ENCODE results near the gene HSPBP1. TPM values are rescaled to one million over a fixed set of nuclear protein-coding genes. Genes with fewer than 3 reads are reported as not detected.
A peak's percentile ranks its signal among the peaks of the same experiment; 100 is the strongest.

Gene HSPBP1
- total and polyA plus RNA-seq, 2 of the 13 experiments (the other 11 are each of a cell fraction or from before 2014, with no cell fraction given), result 22.3 to 33.7 TPM

DNA sequence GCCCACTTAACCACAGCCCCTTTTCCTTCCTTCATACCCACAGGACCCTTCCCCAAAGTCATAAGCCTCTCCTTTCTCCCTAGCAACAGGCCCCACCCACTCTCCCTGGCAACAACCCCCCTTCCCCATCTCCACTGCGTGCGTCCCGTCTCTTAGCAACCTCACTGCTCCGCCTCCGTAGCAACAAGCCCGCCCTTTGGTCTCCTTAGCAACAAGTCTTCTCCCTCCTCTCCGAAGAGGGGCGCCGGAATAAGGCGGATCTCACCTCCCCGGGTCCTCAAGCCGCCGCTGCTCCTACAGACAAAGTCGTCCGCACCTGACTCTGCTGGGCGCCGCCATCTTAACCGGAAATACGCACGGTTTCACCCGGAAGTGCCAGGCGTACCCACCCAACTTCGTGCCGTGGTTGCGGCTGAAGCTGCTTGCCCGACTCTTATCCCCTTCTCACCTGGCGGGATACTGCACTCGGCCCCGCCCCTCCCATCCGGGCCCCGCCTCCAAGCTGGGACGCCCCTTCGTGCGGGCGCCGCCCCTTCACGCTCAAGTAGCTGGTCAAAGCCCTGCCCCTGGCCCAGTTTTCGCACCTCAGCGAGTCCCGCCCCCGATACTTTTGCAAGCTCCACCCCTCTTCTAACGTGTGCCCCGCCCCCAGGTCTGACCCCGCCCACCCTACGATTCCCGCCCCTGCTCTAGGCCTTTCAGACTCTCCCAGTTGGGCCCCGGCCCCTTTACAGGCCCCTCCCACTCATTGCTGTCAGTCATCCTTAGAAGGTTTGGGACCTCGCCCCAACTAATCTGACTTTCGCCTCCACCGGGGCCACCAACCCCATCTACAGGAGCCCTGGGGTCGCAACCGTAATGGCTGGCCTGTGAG, at the start of gene HSPBP1 (continued):
- TF ChIP-seq, protein P1, sequence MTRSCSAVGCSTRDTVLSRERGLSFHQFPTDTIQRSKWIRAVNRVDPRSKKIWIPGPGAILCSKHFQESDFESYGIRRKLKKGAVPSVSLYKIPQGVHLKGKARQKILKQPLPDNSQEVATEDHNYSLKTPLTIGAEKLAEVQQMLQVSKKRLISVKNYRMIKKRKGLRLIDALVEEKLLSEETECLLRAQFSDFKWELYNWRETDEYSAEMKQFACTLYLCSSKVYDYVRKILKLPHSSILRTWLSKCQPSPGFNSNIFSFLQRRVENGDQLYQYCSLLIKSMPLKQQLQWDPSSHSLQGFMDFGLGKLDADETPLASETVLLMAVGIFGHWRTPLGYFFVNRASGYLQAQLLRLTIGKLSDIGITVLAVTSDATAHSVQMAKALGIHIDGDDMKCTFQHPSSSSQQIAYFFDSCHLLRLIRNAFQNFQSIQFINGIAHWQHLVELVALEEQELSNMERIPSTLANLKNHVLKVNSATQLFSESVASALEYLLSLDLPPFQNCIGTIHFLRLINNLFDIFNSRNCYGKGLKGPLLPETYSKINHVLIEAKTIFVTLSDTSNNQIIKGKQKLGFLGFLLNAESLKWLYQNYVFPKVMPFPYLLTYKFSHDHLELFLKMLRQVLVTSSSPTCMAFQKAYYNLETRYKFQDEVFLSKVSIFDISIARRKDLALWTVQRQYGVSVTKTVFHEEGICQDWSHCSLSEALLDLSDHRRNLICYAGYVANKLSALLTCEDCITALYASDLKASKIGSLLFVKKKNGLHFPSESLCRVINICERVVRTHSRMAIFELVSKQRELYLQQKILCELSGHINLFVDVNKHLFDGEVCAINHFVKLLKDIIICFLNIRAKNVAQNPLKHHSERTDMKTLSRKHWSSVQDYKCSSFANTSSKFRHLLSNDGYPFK (CRISPR knock-in tag; IDR thresholded peaks at IDR 0.05; ENCODE audit: borderline replicate concordance), result peak; percentile 93
- TF ChIP-seq ZNF709 (CRISPR knock-in tag; IDR thresholded peaks at IDR 0.05), result no peak
- TF ChIP-seq, protein P2, sequence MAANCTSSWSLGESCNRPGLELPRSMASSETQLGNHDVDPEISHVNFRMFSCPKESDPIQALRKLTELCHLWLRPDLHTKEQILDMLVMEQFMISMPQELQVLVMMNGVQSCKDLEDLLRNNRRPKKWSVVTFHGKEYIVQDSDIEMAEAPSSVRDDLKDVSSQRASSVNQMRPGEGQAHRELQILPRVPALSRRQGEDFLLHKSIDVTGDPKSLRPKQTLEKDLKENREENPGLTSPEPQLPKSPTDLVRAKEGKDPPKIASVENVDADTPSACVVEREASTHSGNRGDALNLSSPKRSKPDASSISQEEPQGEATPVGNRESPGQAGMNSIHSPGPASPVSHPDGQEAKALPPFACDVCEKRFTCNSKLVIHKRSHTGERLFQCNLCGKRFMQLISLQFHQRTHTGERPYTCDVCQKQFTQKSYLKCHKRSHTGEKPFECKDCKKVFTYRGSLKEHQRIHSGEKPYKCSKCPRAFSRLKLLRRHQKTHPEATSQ (CRISPR knock-in tag; IDR thresholded peaks at IDR 0.05; ENCODE audit: borderline replicate concordance), result no peak
- TF ChIP-seq, protein P3, sequence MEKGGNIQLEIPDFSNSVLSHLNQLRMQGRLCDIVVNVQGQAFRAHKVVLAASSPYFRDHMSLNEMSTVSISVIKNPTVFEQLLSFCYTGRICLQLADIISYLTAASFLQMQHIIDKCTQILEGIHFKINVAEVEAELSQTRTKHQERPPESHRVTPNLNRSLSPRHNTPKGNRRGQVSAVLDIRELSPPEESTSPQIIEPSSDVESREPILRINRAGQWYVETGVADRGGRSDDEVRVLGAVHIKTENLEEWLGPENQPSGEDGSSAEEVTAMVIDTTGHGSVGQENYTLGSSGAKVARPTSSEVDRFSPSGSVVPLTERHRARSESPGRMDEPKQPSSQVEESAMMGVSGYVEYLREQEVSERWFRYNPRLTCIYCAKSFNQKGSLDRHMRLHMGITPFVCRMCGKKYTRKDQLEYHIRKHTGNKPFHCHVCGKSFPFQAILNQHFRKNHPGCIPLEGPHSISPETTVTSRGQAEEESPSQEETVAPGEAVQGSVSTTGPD (CRISPR knock-in tag; IDR thresholded peaks at IDR 0.05), result no peak
- TF ChIP-seq, protein P4, sequence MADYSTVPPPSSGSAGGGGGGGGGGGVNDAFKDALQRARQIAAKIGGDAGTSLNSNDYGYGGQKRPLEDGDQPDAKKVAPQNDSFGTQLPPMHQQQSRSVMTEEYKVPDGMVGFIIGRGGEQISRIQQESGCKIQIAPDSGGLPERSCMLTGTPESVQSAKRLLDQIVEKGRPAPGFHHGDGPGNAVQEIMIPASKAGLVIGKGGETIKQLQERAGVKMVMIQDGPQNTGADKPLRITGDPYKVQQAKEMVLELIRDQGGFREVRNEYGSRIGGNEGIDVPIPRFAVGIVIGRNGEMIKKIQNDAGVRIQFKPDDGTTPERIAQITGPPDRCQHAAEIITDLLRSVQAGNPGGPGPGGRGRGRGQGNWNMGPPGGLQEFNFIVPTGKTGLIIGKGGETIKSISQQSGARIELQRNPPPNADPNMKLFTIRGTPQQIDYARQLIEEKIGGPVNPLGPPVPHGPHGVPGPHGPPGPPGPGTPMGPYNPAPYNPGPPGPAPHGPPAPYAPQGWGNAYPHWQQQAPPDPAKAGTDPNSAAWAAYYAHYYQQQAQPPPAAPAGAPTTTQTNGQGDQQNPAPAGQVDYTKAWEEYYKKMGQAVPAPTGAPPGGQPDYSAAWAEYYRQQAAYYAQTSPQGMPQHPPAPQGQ (CRISPR knock-in tag; IDR thresholded peaks at IDR 0.05; ENCODE audit: borderline replicate concordance), result no peak
- TF ChIP-seq KLF13 (CRISPR knock-in tag; IDR thresholded peaks at IDR 0.05), result no peak
- TF ChIP-seq MLLT10 (CRISPR knock-in tag; IDR thresholded peaks at IDR 0.05), result no peak
- TF ChIP-seq ZNF12 (CRISPR knock-in tag; IDR thresholded peaks at IDR 0.05), result peak; percentile 27; the same call in 1 of the 2 replicates
- no peak for TF ChIP-seq SRSF4 (IDR thresholded peaks at IDR 0.05; ENCODE audit: low read depth, low read length, poor library complexity, severe bottlenecking)
- TF ChIP-seq, protein P5, sequence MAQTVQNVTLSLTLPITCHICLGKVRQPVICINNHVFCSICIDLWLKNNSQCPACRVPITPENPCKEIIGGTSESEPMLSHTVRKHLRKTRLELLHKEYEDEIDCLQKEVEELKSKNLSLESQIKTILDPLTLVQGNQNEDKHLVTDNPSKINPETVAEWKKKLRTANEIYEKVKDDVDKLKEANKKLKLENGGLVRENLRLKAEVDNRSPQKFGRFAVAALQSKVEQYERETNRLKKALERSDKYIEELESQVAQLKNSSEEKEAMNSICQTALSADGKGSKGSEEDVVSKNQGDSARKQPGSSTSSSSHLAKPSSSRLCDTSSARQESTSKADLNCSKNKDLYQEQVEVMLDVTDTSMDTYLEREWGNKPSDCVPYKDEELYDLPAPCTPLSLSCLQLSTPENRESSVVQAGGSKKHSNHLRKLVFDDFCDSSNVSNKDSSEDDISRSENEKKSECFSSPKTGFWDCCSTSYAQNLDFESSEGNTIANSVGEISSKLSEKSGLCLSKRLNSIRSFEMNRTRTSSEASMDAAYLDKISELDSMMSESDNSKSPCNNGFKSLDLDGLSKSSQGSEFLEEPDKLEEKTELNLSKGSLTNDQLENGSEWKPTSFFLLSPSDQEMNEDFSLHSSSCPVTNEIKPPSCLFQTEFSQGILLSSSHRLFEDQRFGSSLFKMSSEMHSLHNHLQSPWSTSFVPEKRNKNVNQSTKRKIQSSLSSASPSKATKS (CRISPR knock-in tag; IDR thresholded peaks at IDR 0.05), result no peak
- TF ChIP-seq, protein P6, sequence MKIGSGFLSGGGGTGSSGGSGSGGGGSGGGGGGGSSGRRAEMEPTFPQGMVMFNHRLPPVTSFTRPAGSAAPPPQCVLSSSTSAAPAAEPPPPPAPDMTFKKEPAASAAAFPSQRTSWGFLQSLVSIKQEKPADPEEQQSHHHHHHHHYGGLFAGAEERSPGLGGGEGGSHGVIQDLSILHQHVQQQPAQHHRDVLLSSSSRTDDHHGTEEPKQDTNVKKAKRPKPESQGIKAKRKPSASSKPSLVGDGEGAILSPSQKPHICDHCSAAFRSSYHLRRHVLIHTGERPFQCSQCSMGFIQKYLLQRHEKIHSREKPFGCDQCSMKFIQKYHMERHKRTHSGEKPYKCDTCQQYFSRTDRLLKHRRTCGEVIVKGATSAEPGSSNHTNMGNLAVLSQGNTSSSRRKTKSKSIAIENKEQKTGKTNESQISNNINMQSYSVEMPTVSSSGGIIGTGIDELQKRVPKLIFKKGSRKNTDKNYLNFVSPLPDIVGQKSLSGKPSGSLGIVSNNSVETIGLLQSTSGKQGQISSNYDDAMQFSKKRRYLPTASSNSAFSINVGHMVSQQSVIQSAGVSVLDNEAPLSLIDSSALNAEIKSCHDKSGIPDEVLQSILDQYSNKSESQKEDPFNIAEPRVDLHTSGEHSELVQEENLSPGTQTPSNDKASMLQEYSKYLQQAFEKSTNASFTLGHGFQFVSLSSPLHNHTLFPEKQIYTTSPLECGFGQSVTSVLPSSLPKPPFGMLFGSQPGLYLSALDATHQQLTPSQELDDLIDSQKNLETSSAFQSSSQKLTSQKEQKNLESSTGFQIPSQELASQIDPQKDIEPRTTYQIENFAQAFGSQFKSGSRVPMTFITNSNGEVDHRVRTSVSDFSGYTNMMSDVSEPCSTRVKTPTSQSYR (CRISPR knock-in tag; IDR thresholded peaks at IDR 0.05; ENCODE audit: borderline replicate concordance), result peak; percentile 14; the same call in 1 of the 2 replicates
- TF ChIP-seq, protein P7, sequence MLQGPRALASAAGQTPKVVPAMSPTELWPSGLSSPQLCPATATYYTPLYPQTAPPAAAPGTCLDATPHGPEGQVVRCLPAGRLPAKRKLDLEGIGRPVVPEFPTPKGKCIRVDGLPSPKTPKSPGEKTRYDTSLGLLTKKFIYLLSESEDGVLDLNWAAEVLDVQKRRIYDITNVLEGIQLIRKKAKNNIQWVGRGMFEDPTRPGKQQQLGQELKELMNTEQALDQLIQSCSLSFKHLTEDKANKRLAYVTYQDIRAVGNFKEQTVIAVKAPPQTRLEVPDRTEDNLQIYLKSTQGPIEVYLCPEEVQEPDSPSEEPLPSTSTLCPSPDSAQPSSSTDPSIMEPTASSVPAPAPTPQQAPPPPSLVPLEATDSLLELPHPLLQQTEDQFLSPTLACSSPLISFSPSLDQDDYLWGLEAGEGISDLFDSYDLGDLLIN (CRISPR knock-in tag; IDR thresholded peaks at IDR 0.05; ENCODE audit: borderline replicate concordance), result no peak

Data from HepG2 (cell line).